Measurements from ENCODE around the gene SLFN5. TPM values are rescaled to one million over a fixed set of nuclear protein-coding genes. Genes with fewer than 3 reads are reported as not detected.

Gene SLFN5
- total and polyA plus RNA-seq, 2 of the 4 experiments (the other 2 are of a cell fraction), result 13.0 to 48.9 TPM

- Histone ChIP-seq H2BK5ac (ENCODE audit: low read depth, low read length, poor library complexity, severe bottlenecking) (no peak overlapping the region), H3K27ac (ENCODE audit: insufficient read depth, low read length) (no peak overlapping the region), H3K4me1 (ENCODE audit: control insufficient read depth, insufficient read depth, low read length) (no peaks in the 10 kb centered on the region), H3K56ac (ENCODE audit: extremely low read depth, insufficient read depth, low read length) (no peak overlapping the region), H3K36me3 (ENCODE audit: control insufficient read depth, insufficient read depth, low read length) (no peaks in the 10 kb centered on the region), H3K4me2 (ENCODE audit: low read depth, low read length) (no peak overlapping the region), H3K4me3 (ENCODE audit: insufficient read depth, low read depth, low read length) (no peak overlapping the region), H2BK20ac (ENCODE audit: low read depth, low read length) (no peak overlapping the region), H2BK120ac (ENCODE audit: low read depth, low read length) (no peak overlapping the region), H4K5ac (ENCODE audit: low read depth, low read length) (no peak overlapping the region), H3K27me3 (ENCODE audit: control insufficient read depth, insufficient read depth, low read length) (peaks cover 7% of the 10 kb centered on the region), H3K9me1 (ENCODE audit: insufficient read depth, low read length) (no peaks in the 10 kb centered on the region), H2AK5ac (ENCODE audit: low read depth, low read length) (no peak overlapping the region), H2AFZ (replicated peaks; ENCODE audit: low read length, poor library complexity) (no peak overlapping the region), H4K8ac (ENCODE audit: low read depth in 2 of 2, low read length in 2 of 2) (no peak overlapping the region), H4K91ac (ENCODE audit: insufficient read depth, low read depth, low read length) (no peak overlapping the region), H3K4ac (ENCODE audit: low read depth, low read length) (no peak overlapping the region), H3K9ac (ENCODE audit: low read depth, low read length) (no peak overlapping the region), H3K18ac (ENCODE audit: low read depth, low read length) (no peak overlapping the region), H2BK15ac (ENCODE audit: low read depth, low read length) (no peak overlapping the region), H3K14ac (replicated peaks; ENCODE audit: low read depth, low read length) (no peak overlapping the region), H3K9me3 (ENCODE audit: control insufficient read depth, insufficient read depth, low read length) (no peaks in the 10 kb centered on the region), H3K79me1 (ENCODE audit: low read depth in 1 of 2, low read length in 2 of 2) (no peaks in the 10 kb centered on the region), H2AK9ac (replicated peaks; ENCODE audit: low read depth, low read length, poor library complexity) (no peak overlapping the region), H4K20me1 (ENCODE audit: insufficient read depth, low read length) (no peaks in the 10 kb centered on the region), H3K23ac (ENCODE audit: low read depth, low read length) (no peak overlapping the region)
- WGBS, 2 experiments (ENCODE audit: extremely low coverage in 2 of 2, insufficient read length in 1 of 2), result 27% methylated on average over 3 of the region's 5 CpGs; no CpG with 5 or more reads in 1 of the 2 experiments
- intact Hi-C loops (cut with micrococcal nuclease) (no loop called here), dilution Hi-C loops (cut with HindIII; ENCODE audit: low sequenced_read_pairs, unreplicated experiment) (no loop called here), in situ Hi-C loops (cut with MboI; ENCODE audit: low sequenced_read_pairs) (no loop called here)
- ChIA-PET POLR2A (ENCODE audit: unreplicated experiment) (no interaction called here), CTCF (no interaction called here)
- no TSS peak for BruUV-seq (replicated peaks)
- no peak for DNase-seq
- no peak for ATAC-seq (ENCODE audit: low read depth)
- TF ChIP-seq RFX5 (IDR thresholded peaks at IDR 0.05; ENCODE audit: low read depth, low read length) (no peak), MXI1 (IDR thresholded peaks at IDR 0.05; ENCODE audit: borderline replicate concordance, low read depth, low read length) (no peak), POLR2A (IDR thresholded peaks at IDR 0.05; ENCODE audit: low read depth, low read length) (no peak), USF2 (IDR thresholded peaks at IDR 0.05; ENCODE audit: low read depth, low read length) (no peak), MAZ (IDR thresholded peaks at IDR 0.05; ENCODE audit: borderline replicate concordance, low read depth, low read length) (no peak), RCOR1 (IDR thresholded peaks at IDR 0.05; ENCODE audit: insufficient replicate concordance, low read length) (no peak)
Measured at GRCh38 chr17:35217107-35217506, 25.8 kb upstream of the SLFN5 start.
